H1 (cell line): ENCODE results near the gene ZNF473.

Experiments used
- SP1 ChIP-seq: IDR thresholded peaks from 2 replicates; pipeline ENCODE4 v1.6.1; 2011; ENCODE audit warnings: low read depth, low read length
- TF ChIP-seq, protein P1 (sequence below): fragments of 300-600 bp; sonication (generic); IDR thresholded peaks from 2 replicates; pipeline ENCODE4 v1.7.1; 2012; ENCODE audit warnings: low read length, moderate library complexity, mild to moderate bottlenecking, inconsistent platforms; ENCODE audit not compliant: insufficient replicate concordance
- TF ChIP-seq, protein P2 (sequence below), 3 experiments: IDR thresholded peaks; 1 replicate in 2 of 3; 2 replicates in 1 of 3; pipeline versions ENCODE4 v1.5.1 to v1.6.1; 2011; ENCODE audit warnings: low read length in 3 of 3, mild to moderate bottlenecking in 3 of 3, inconsistent platforms in 2 of 3, low read depth in 1 of 3, moderate library complexity in 1 of 3; ENCODE audit not compliant: insufficient read depth in 1 of 3; ENCODE audit errors: control extremely low read depth in 1 of 3

DNA sequence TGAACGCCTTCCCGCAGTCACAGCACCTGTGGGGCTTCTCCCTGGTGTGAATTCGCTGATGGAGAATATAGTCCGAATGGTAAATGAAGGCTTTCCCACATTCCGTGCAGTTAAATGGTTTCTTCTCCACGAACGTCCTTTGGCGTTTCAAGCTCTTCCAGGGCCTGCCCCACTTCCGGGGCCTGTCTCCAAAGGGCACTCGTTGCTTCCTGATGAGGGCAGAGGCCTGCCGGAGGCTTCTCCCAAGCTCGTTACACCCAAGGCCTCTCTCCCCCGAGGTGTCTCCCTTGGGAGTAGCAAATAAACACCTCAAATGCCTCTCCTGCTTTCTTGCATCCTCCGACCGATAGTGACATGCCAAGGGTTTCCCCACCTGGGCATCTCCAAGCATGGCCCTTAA is 34.3 kb downstream of the ZNF473 start:
- TF ChIP-seq SP1, result no peak
- TF ChIP-seq, protein P1, sequence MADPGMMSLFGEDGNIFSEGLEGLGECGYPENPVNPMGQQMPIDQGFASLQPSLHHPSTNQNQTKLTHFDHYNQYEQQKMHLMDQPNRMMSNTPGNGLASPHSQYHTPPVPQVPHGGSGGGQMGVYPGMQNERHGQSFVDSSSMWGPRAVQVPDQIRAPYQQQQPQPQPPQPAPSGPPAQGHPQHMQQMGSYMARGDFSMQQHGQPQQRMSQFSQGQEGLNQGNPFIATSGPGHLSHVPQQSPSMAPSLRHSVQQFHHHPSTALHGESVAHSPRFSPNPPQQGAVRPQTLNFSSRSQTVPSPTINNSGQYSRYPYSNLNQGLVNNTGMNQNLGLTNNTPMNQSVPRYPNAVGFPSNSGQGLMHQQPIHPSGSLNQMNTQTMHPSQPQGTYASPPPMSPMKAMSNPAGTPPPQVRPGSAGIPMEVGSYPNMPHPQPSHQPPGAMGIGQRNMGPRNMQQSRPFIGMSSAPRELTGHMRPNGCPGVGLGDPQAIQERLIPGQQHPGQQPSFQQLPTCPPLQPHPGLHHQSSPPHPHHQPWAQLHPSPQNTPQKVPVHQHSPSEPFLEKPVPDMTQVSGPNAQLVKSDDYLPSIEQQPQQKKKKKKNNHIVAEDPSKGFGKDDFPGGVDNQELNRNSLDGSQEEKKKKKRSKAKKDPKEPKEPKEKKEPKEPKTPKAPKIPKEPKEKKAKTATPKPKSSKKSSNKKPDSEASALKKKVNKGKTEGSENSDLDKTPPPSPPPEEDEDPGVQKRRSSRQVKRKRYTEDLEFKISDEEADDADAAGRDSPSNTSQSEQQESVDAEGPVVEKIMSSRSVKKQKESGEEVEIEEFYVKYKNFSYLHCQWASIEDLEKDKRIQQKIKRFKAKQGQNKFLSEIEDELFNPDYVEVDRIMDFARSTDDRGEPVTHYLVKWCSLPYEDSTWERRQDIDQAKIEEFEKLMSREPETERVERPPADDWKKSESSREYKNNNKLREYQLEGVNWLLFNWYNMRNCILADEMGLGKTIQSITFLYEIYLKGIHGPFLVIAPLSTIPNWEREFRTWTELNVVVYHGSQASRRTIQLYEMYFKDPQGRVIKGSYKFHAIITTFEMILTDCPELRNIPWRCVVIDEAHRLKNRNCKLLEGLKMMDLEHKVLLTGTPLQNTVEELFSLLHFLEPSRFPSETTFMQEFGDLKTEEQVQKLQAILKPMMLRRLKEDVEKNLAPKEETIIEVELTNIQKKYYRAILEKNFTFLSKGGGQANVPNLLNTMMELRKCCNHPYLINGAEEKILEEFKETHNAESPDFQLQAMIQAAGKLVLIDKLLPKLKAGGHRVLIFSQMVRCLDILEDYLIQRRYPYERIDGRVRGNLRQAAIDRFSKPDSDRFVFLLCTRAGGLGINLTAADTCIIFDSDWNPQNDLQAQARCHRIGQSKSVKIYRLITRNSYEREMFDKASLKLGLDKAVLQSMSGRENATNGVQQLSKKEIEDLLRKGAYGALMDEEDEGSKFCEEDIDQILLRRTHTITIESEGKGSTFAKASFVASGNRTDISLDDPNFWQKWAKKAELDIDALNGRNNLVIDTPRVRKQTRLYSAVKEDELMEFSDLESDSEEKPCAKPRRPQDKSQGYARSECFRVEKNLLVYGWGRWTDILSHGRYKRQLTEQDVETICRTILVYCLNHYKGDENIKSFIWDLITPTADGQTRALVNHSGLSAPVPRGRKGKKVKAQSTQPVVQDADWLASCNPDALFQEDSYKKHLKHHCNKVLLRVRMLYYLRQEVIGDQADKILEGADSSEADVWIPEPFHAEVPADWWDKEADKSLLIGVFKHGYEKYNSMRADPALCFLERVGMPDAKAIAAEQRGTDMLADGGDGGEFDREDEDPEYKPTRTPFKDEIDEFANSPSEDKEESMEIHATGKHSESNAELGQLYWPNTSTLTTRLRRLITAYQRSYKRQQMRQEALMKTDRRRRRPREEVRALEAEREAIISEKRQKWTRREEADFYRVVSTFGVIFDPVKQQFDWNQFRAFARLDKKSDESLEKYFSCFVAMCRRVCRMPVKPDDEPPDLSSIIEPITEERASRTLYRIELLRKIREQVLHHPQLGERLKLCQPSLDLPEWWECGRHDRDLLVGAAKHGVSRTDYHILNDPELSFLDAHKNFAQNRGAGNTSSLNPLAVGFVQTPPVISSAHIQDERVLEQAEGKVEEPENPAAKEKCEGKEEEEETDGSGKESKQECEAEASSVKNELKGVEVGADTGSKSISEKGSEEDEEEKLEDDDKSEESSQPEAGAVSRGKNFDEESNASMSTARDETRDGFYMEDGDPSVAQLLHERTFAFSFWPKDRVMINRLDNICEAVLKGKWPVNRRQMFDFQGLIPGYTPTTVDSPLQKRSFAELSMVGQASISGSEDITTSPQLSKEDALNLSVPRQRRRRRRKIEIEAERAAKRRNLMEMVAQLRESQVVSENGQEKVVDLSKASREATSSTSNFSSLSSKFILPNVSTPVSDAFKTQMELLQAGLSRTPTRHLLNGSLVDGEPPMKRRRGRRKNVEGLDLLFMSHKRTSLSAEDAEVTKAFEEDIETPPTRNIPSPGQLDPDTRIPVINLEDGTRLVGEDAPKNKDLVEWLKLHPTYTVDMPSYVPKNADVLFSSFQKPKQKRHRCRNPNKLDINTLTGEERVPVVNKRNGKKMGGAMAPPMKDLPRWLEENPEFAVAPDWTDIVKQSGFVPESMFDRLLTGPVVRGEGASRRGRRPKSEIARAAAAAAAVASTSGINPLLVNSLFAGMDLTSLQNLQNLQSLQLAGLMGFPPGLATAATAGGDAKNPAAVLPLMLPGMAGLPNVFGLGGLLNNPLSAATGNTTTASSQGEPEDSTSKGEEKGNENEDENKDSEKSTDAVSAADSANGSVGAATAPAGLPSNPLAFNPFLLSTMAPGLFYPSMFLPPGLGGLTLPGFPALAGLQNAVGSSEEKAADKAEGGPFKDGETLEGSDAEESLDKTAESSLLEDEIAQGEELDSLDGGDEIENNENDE, result no peak
- TF ChIP-seq, protein P2, sequence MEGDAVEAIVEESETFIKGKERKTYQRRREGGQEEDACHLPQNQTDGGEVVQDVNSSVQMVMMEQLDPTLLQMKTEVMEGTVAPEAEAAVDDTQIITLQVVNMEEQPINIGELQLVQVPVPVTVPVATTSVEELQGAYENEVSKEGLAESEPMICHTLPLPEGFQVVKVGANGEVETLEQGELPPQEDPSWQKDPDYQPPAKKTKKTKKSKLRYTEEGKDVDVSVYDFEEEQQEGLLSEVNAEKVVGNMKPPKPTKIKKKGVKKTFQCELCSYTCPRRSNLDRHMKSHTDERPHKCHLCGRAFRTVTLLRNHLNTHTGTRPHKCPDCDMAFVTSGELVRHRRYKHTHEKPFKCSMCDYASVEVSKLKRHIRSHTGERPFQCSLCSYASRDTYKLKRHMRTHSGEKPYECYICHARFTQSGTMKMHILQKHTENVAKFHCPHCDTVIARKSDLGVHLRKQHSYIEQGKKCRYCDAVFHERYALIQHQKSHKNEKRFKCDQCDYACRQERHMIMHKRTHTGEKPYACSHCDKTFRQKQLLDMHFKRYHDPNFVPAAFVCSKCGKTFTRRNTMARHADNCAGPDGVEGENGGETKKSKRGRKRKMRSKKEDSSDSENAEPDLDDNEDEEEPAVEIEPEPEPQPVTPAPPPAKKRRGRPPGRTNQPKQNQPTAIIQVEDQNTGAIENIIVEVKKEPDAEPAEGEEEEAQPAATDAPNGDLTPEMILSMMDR (IDR thresholded peaks at IDR 0.05; ENCODE audit: control extremely low read depth in 1 of 3, insufficient read depth in 1 of 3, low read depth in 1 of 3, low read length in 3 of 3), result no peak
